Right atrium auricular region (tissue), 2 donors: ENCODE data around the gene EIF5. TPM values are rescaled to one million over a fixed set of nuclear protein-coding genes. Genes with fewer than 3 reads are reported as not detected.

ENCODE experiments used
- DNase-seq: peaks from one replicate; pipeline ENCODE4 v3.0.0-alpha.2; 2019; ENCODE audit warnings: low spot score
- H3K27ac ChIP-seq, 2 donors: fragments of 200-600 bp; sonication (generic); 1 replicate in 1 of 2; 2 replicates in 1 of 2; pipeline ENCODE4 v1.5.1; 2016 to 2019
- H3K27me3 ChIP-seq, 2 donors: fragments of 200-600 bp; sonication (generic); one replicate each; pipeline versions ENCODE4 v1.5.1 to v1.6.0; 2017 to 2019
- H3K36me3 ChIP-seq: fragments of 200-600 bp; sonication (generic); one replicate; pipeline ENCODE4 v1.5.1; 2016
- H3K4me1 ChIP-seq, 2 donors: fragments of 200-600 bp; sonication (generic); one replicate each; pipeline versions ENCODE4 v1.5.1 to v1.6.0; 2017 to 2019
- H3K4me3 ChIP-seq, 2 donors: fragments of 200-600 bp; sonication (generic); 1 replicate in 1 of 2; 2 replicates in 1 of 2; pipeline ENCODE4 v1.5.1; 2017 to 2019; ENCODE audit warnings: mild to moderate bottlenecking in 1 of 2, moderate library complexity in 1 of 2
- H3K9me3 ChIP-seq, 2 donors: fragments of 200-600 bp; sonication (generic); one replicate each; pipeline ENCODE4 v1.5.1; 2019
- CTCF ChIP-seq, 2 donors: fragments of 200-600 bp; sonication (generic); IDR thresholded peaks; one replicate each; pipeline ENCODE4 v1.5.1; 2019; ENCODE audit warnings: antibody characterized with exemption in 2 of 2
- total RNA-seq, 2 donors: library from RNA; depleted of rRNA; stranded (reverse); fragments of >200 nt; gene quantifications; one replicate each; pipeline ENCODE4 v1.1.0, GENCODE V29; 2016

Gene EIF5
- total RNA-seq, 2 donors from 2014 or later, result 175 to 205 TPM

- H3K36me3 ChIP-seq, result no peaks in the 10 kb centered on the region
- H3K4me3 ChIP-seq, result no peak overlapping the region
- H3K4me1 ChIP-seq, result peaks cover 0 to 88% of the 10 kb centered on the region in 2 donors
- TF ChIP-seq CTCF (IDR thresholded peaks at IDR 0.05), result no peak
- no peaks in the 10 kb centered on the region for H3K9me3 ChIP-seq
- H3K27ac ChIP-seq, result peak overlapping the region; percentile 71 to 81
- H3K27me3 ChIP-seq, result no peaks in the 10 kb centered on the region
- DNase-seq, result no peak
Observed at GRCh38 chr14:103393070-103393469, 59.0 kb downstream of the EIF5 start.

GRCh38 chr14:103393676-103394626, 59.9 kb downstream of the EIF5 start:
- DNase-seq, result no peak
- no peak overlapping the region for H3K4me3 ChIP-seq

More at GRCh38 chr14:103393676-103394626, 59.9 kb downstream of the EIF5 start:
- Histone ChIP-seq H3K36me3 (no peaks in the 10 kb centered on the region), H3K4me1 (peaks cover 0 to 88% of the 10 kb centered on the region in 2 donors), H3K27ac (peak overlapping the region; percentile 71 to 81), H3K9me3 (no peaks in the 10 kb centered on the region), H3K27me3 (no peaks in the 10 kb centered on the region)
- TF ChIP-seq CTCF (IDR thresholded peaks at IDR 0.05), result peak; percentile 85 to 97

Other genes with a start within 250 kb of the EIF5 start
- gene EXOC3L4, start 239.5 kb upstream of the EIF5 start, total RNA-seq, result under 1 TPM in 1 of 2 donors, not detected in 1; 0.37 TPM
- gene TNFAIP2, start 210.8 kb upstream of the EIF5 start, total RNA-seq, result 10 to 100 TPM; 24.5 to 32.2 TPM
- gene MARK3, start 51.2 kb downstream of the EIF5 start, total RNA-seq, result 10 to 100 TPM; 71.7 to 74.2 TPM
- gene CKB, start 188.6 kb downstream of the EIF5 start, total RNA-seq, result 100 to 1,000 TPM; 546 to 707 TPM
- gene TRMT61A, start 195.0 kb downstream of the EIF5 start, total RNA-seq, result 1 to 10 TPM; 4.4 to 7.4 TPM
- gene BAG5, start 228.4 kb downstream of the EIF5 start, total RNA-seq, result 10 to 100 TPM; 16.1 to 17.7 TPM
- 10 to 100 TPM; 21.3 to 53.2 TPM for gene COA8, start 228.7 kb downstream of the EIF5 start, total RNA-seq